Measurements from ENCODE around the gene RPP25L.

The RPP25L gene

GRCh38 chr9:34578241-34579103 lies 33.4 kb downstream of the RPP25L start:
- H3K27ac ChIP-seq: no peak overlapping the region
- POLR2A ChIA-PET (ENCODE audit: low non-redundant PET): no interaction called here
- TF ChIP-seq CTCF (conservative IDR thresholded peaks at IDR 0.05; ENCODE audit: low read depth): no peak
- DNase-seq (ENCODE audit: low spot score): no peak
- CTCF ChIA-PET: interaction anchor here (0.6 kb wide), 1 partner anchor 202 kb away, joined by 3 read pairs; no protein-coding TSS in a partner anchor

- ChIA-PET POLR2A (ENCODE audit: low non-redundant PET) (no interaction called here), CTCF (no interaction called here)
Measured at GRCh38 chr9:34577400-34578240, 34.3 kb downstream of the RPP25L start.

GRCh38 chr9:34576597-34577399 lies 35.1 kb downstream of the RPP25L start:
- CTCF ChIA-PET: interaction anchor here (0.7 to 1.2 kb wide), 2 partner anchors 140 to 202 kb away, joined by 4 to 5 read pairs; no protein-coding TSS in a partner anchor
- H3K27ac ChIP-seq: no peak overlapping the region
- DNase-seq (ENCODE audit: low spot score): no peak
- no peak for TF ChIP-seq CTCF (conservative IDR thresholded peaks at IDR 0.05; ENCODE audit: low read depth)
- POLR2A ChIA-PET (ENCODE audit: low non-redundant PET): no interaction called here

More at GRCh38 chr9:34577400-34578240, 34.3 kb downstream of the RPP25L start:
- DNase-seq (ENCODE audit: low spot score): no peak
- no peak for TF ChIP-seq CTCF (conservative IDR thresholded peaks at IDR 0.05; ENCODE audit: low read depth)
- no peak overlapping the region for H3K27ac ChIP-seq

GRCh38 chr9:34575862-34576596 lies 35.9 kb downstream of the RPP25L start:
- TF ChIP-seq CTCF (conservative IDR thresholded peaks at IDR 0.05; ENCODE audit: low read depth): no peak
- DNase-seq (ENCODE audit: low spot score): no peak
- POLR2A ChIA-PET (ENCODE audit: low non-redundant PET): no interaction called here
- no peak overlapping the region for H3K27ac ChIP-seq
- CTCF ChIA-PET: interaction anchor here (0.7 to 1.2 kb wide), 3 partner anchors 16 to 201 kb away, joined by 3 to 5 read pairs (median 4); no protein-coding TSS in a partner anchor

GRCh38 chr9:34575241-34575640 lies 36.7 kb downstream of the RPP25L start:
- DNase-seq (ENCODE audit: low spot score): no peak
- no peak overlapping the region for H3K27ac ChIP-seq
- ChIA-PET POLR2A (ENCODE audit: low non-redundant PET) (no interaction called here), CTCF (interaction anchor here (1.0 kb wide), 1 partner anchor 17 kb away, joined by 3 read pairs; no protein-coding TSS in a partner anchor)
- TF ChIP-seq CTCF (conservative IDR thresholded peaks at IDR 0.05; ENCODE audit: low read depth): no peak
